HepG2 (cell line): ENCODE results near the gene CGREF1. TPM values are rescaled to one million over a fixed set of nuclear protein-coding genes. Genes with fewer than 3 reads are reported as not detected.

Source experiments
- ATAC-seq: fragments of 200-7000 bp; cut with Tn5 transposase; 3 replicates; pipeline ENCODE4 v1.9.1; 2020; ENCODE audit warnings: mild to moderate bottlenecking, moderate library complexity
- BruUV-seq: library from RNA; stranded (reverse); fragments of 400-500 nt; replicated peaks from 2 replicates; lab custom pipeline; 2021; lab: Mats Ljungman, UMichigan
- CTCF ChIA-PET: fragments of 300-600 bp; formaldehyde crosslinking; extraction: SDS; loops from one replicate; lab custom pipeline; 2021; ENCODE audit warnings: low total read pairs, inconsistent platforms, low intra/inter-chr PET ratio; lab: Yijun Ruan, JAX
- POLR2A ChIA-PET: fragments of 350-600 bp; sonication (Branson Sonifier 250); formaldehyde crosslinking; loops from one replicate; lab custom pipeline; 2020; ENCODE audit warnings: antibody characterized with exemption, inconsistent platforms; lab: Yijun Ruan, JAX
- DNase-seq: peaks from one replicate; pipeline ENCODE4 v3.0.0-alpha.2; 2015; ENCODE audit warnings: low spot score
- FAIRE-seq: peaks from 3 replicates; lab custom pipeline; 2011; peaks lifted over from hg19 to GRCh38; lab: Jason Lieb, UNC
- H2AFZ ChIP-seq: one replicate; pipeline ENCODE4 v1.6.1; 2011; ENCODE audit warnings: low read length, inconsistent platforms
- H3K27ac ChIP-seq: fragments of 300-600 bp; 3 replicates; pipeline ENCODE4 v1.8.0; 2011; ENCODE audit warnings: mixed run types, mild to moderate bottlenecking, mixed read lengths, low read length, inconsistent platforms; ENCODE audit not compliant: insufficient read depth; ENCODE audit errors: extremely low read length
- H3K27me3 ChIP-seq, 2 experiments: fragments of 200-600 bp in 1 of 2; 2 replicates in 1 of 2; 3 replicates in 1 of 2; pipeline versions ENCODE4 v1.6.0 to v1.8.0; 2011; ENCODE audit warnings: low read length in 2 of 2, mild to moderate bottlenecking in 2 of 2, moderate library complexity in 2 of 2, inconsistent platforms in 1 of 2; ENCODE audit not compliant: insufficient read depth in 2 of 2, control insufficient read depth in 1 of 2
- H3K36me3 ChIP-seq, 2 experiments: fragments of 200-600 bp in 1 of 2; replicated peaks in 1 of 2; 2 replicates in 1 of 2; 3 replicates in 1 of 2; pipeline versions ENCODE4 v1.5.1 to v1.8.0; 2011; ENCODE audit warnings: low read length in 2 of 2, inconsistent platforms in 1 of 2; ENCODE audit not compliant: insufficient read depth in 2 of 2, control insufficient read depth in 1 of 2
- H3K4me1 ChIP-seq: 2 replicates; pipeline ENCODE4 v1.5.1; 2012; ENCODE audit warnings: low read length, inconsistent platforms; ENCODE audit not compliant: insufficient read depth
- H3K4me2 ChIP-seq: 2 replicates; pipeline ENCODE4 v1.6.0; 2011; ENCODE audit warnings: low read depth, low read length, inconsistent platforms
- H3K4me3 ChIP-seq, 3 experiments: fragments of 200-600 bp in 1 of 3; sonication (generic), shearing (Covaris generic) in 1 of 3; replicated peaks in 1 of 3; 2 replicates each; pipeline ENCODE4 v1.5.1; 2011 to 2016; ENCODE audit warnings: low read length in 3 of 3, inconsistent platforms in 2 of 3, low read depth in 2 of 3, mild to moderate bottlenecking in 2 of 3, control low read depth in 1 of 3, mixed read lengths in 1 of 3; ENCODE audit not compliant: insufficient read depth in 1 of 3
- H3K79me2 ChIP-seq: one replicate; pipeline ENCODE4 v1.6.1; 2011; ENCODE audit warnings: low read length, inconsistent platforms; ENCODE audit not compliant: insufficient read depth
- H3K9ac ChIP-seq: 2 replicates; pipeline ENCODE4 v1.6.0; 2011; ENCODE audit warnings: mild to moderate bottlenecking, low read depth, low read length, inconsistent platforms; ENCODE audit not compliant: insufficient read depth
- H3K9me3 ChIP-seq: 2 replicates; pipeline ENCODE4 v1.5.1; 2012; ENCODE audit warnings: mild to moderate bottlenecking, low read length
- H4K20me1 ChIP-seq: 2 replicates; pipeline ENCODE4 v1.6.0; 2011; ENCODE audit warnings: inconsistent platforms, mild to moderate bottlenecking, low read length, moderate library complexity; ENCODE audit not compliant: insufficient read depth
- CCAR2 ChIP-seq: fragments of 200-400 bp; formaldehyde crosslinking; optimal IDR thresholded peaks from 2 replicates; pipeline ENCODE3; 2018; ENCODE audit warnings: low read depth, mild to moderate bottlenecking, low read length, moderate library complexity
- CHCHD3 ChIP-seq: sonication (generic); formaldehyde crosslinking; IDR thresholded peaks from 2 replicates; pipeline ENCODE4 v1.8.0; 2022; ENCODE audit warnings: mild to moderate bottlenecking, missing genetic modification reagents, moderate library complexity
- DZIP1 ChIP-seq: sonication (generic); formaldehyde crosslinking; IDR thresholded peaks from 2 replicates; pipeline ENCODE4 v1.5.0; 2020; ENCODE audit warnings: mild to moderate bottlenecking, missing genetic modification reagents
- GTF3A ChIP-seq: sonication (generic); formaldehyde crosslinking; conservative IDR thresholded peaks from 2 replicates; pipeline ENCODE4 v1.4.0; 2020; ENCODE audit warnings: mild to moderate bottlenecking, missing genetic modification reagents
- KMT2B ChIP-seq: IDR thresholded peaks from 2 replicates; pipeline ENCODE4 v1.6.1; 2016; ENCODE audit warnings: missing genetic modification reagents, missing compliant biosample characterization
- MXD3 ChIP-seq: IDR thresholded peaks from 2 replicates; pipeline ENCODE4 v1.6.1; 2016; ENCODE audit warnings: mild to moderate bottlenecking, missing biosample characterization, missing genetic modification reagents
- MYC ChIP-seq: sonication (generic); formaldehyde crosslinking; IDR thresholded peaks from 2 replicates; pipeline ENCODE4 v1.9.0; 2021; ENCODE audit warnings: missing genetic modification reagents, borderline replicate concordance
- SOX6 ChIP-seq, 2 experiments: fragments of 450-650 bp in 1 of 2; sonication (generic) in 1 of 2; formaldehyde crosslinking in 1 of 2; IDR thresholded peaks; 2 replicates each; pipeline versions ENCODE4 v1.4.0 to v1.6.1; 2017 to 2020; ENCODE audit warnings: antibody characterized with exemption in 1 of 2, mild to moderate bottlenecking in 1 of 2, missing genetic modification reagents in 1 of 2
- ZFYVE20 ChIP-seq: sonication (generic); formaldehyde crosslinking; IDR thresholded peaks from 2 replicates; pipeline ENCODE4 v1.8.0; 2023; ENCODE audit warnings: low read depth, mild to moderate bottlenecking, moderate library complexity, missing genetic modification reagents, borderline replicate concordance
- ZNF407 ChIP-seq: sonication (generic); formaldehyde crosslinking; IDR thresholded peaks from one replicate; pipeline ENCODE4 v1.5.1; 2020; ENCODE audit warnings: mild to moderate bottlenecking, missing genetic modification reagents; ENCODE audit errors: not compliant biosample characterization
- ZNF691 ChIP-seq: sonication (generic); formaldehyde crosslinking; IDR thresholded peaks from 2 replicates; pipeline ENCODE4 v1.4.0; 2020; ENCODE audit warnings: missing genetic modification reagents, low read depth, mild to moderate bottlenecking, borderline replicate concordance
- ZNF878 ChIP-seq: sonication (generic); formaldehyde crosslinking; IDR thresholded peaks from 2 replicates; pipeline ENCODE4 v1.8.1; 2023; ENCODE audit warnings: mild to moderate bottlenecking, missing genetic modification reagents, moderate library complexity
- WGBS: methylation state at CpG from one replicate; pipeline ENCODE4 v1.1.6; 2017; ENCODE audit warnings: low lambda C conversion rate; 5-methylcytosine and 5-hydroxymethylcytosine counted together
- in situ Hi-C: cut with HindIII; loops from 2 replicates; pipeline ENCODE4 v1.10.0; 2017; ENCODE audit warnings: low pct_unique_long_range_greater_than_20kb; ENCODE audit not compliant: extremely low pct_ligation_motif_present
- intact Hi-C: fragments of 100-400 bp; cut with micrococcal nuclease; formaldehyde crosslinking; loops from one replicate; pipeline ENCODE4 v1.10.0; 2022; ENCODE audit not compliant: unreplicated experiment
- polyA plus RNA-seq, 8 experiments: library from polyadenylated mRNA; depleted of rRNA in 3 of 8; stranded (reverse) in 7 of 8; unstranded in 1 of 8; fragments of >200 nt; fragmentation: Illumina TruSeq in 4 of 8; extraction: Trizol in 4 of 8; gene quantifications; 2 replicates each; pipeline versions ENCODE4 v1.2.1 to v1.2.3, GENCODE V29; 2011 to 2016; ENCODE audit warnings: low read depth in 4 of 8, missing spikeins in 1 of 8, mixed read lengths in 1 of 8; ENCODE audit not compliant: insufficient read depth in 1 of 8
- total RNA-seq, 5 experiments: library from RNA; depleted of rRNA; stranded (reverse); fragments of >200 nt; fragmentation: Illumina TruSeq; extraction: Trizol; gene quantifications; 2 replicates each; pipeline ENCODE4 v1.2.3, GENCODE V29; 2016; ENCODE audit warnings: low read depth in 1 of 5

The CGREF1 gene
- total and polyA plus RNA-seq, 2 of the 13 experiments (the other 11 are each of a cell fraction or from before 2014, with no cell fraction given): 13.9 to 23.4 TPM

- POLR2A ChIA-PET: interaction anchor here (5.3 kb wide), 1 partner anchor 11 kb away, joined by 76 read pairs; the partner anchor contains the start of gene PREB
- Histone ChIP-seq H3K27ac (no peak overlapping the region), H3K9me3 (no peaks in the 10 kb centered on the region), H3K4me1 (peaks cover 71% of the 10 kb centered on the region), H3K4me2 (peak overlapping the region; percentile 99), H3K27me3 (peaks cover 2 to 48% of the 10 kb centered on the region in 2 experiments; a peak in 4 of 5 replicates), H3K36me3 (no peaks in the 10 kb centered on the region), H3K4me3 (0 out of 6 replicates have a peak overlapping the region, but pooled peaks of 1 of the 3 experiments have one; percentile 7), H4K20me1 (no peaks in the 10 kb centered on the region), H3K79me2 (no peaks in the 10 kb centered on the region), H3K9ac (peak overlapping the region; percentile 19; the same call in 1 of the 2 replicates), H2AFZ (no peak overlapping the region)
- intact Hi-C loops (no loop called here), in situ Hi-C loops (no loop called here)
- BruUV-seq: no TSS peak
- CTCF ChIA-PET: no interaction called here
- DNase-seq (no peak), ATAC-seq (no peak), FAIRE-seq (no peak)
- 18% methylated on average over 2 of the region's 2 CpGs for WGBS
- TF ChIP-seq SOX6 (IDR thresholded peaks at IDR 0.05): no peak
- no peak for TF ChIP-seq SOX6 (CRISPR knock-in tag; IDR thresholded peaks at IDR 0.05)
- no peak for TF ChIP-seq DZIP1 (CRISPR knock-in tag)
- no peak for TF ChIP-seq ZNF691 (CRISPR knock-in tag)
- no peak for TF ChIP-seq CCAR2
- TF ChIP-seq ZNF407 (CRISPR knock-in tag): no peak
- no peak for TF ChIP-seq ZFYVE20 (CRISPR knock-in tag)
- no peak for TF ChIP-seq MYC (CRISPR knock-in tag)
- TF ChIP-seq MXD3 (CRISPR knock-in tag): no peak
- TF ChIP-seq KMT2B: no peak
- no peak for TF ChIP-seq ZNF878 (CRISPR knock-in tag)
- TF ChIP-seq GTF3A (CRISPR knock-in tag): no peak
- TF ChIP-seq CHCHD3 (CRISPR knock-in tag): no peak
Measured at GRCh38 chr2:27121906-27122305, 3.0 kb upstream of the CGREF1 start.
